ENCODE data around the gene FCHSD2.

Gene FCHSD2

DNA sequence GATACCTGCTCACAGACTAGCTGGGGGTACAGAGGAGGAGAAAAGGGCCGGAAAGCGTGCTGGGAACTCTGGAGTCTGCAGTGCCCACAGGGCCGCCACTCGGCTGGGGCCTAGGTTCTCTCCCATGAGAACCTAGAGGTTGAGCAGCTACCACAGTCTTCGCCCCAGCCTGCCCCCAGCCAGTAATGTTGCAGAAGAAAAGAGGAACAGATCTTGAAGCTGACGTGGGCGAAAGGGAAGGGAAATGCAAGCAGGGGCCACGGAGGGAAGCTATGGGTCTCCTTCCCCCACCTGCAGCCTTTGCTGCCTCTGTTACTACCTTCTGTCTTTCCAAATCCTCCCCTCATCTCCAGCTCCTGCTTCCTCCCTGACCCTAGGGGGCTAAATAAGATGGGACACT lies 47.2 kb upstream of the FCHSD2 start:
- TF ChIP-seq FOXP2 (optimal IDR thresholded peaks at IDR 0.05; ENCODE audit: borderline replicate concordance, extremely low read depth, extremely low read length, insufficient read depth) = no peak
- no peak for TF ChIP-seq SIN3A (IDR thresholded peaks at IDR 0.05; ENCODE audit: borderline replicate concordance, insufficient read depth, low read length)
- TF ChIP-seq TAF1 (IDR thresholded peaks at IDR 0.05; ENCODE audit: borderline replicate concordance, insufficient read depth, low read length) = no peak
- TF ChIP-seq, protein P1, sequence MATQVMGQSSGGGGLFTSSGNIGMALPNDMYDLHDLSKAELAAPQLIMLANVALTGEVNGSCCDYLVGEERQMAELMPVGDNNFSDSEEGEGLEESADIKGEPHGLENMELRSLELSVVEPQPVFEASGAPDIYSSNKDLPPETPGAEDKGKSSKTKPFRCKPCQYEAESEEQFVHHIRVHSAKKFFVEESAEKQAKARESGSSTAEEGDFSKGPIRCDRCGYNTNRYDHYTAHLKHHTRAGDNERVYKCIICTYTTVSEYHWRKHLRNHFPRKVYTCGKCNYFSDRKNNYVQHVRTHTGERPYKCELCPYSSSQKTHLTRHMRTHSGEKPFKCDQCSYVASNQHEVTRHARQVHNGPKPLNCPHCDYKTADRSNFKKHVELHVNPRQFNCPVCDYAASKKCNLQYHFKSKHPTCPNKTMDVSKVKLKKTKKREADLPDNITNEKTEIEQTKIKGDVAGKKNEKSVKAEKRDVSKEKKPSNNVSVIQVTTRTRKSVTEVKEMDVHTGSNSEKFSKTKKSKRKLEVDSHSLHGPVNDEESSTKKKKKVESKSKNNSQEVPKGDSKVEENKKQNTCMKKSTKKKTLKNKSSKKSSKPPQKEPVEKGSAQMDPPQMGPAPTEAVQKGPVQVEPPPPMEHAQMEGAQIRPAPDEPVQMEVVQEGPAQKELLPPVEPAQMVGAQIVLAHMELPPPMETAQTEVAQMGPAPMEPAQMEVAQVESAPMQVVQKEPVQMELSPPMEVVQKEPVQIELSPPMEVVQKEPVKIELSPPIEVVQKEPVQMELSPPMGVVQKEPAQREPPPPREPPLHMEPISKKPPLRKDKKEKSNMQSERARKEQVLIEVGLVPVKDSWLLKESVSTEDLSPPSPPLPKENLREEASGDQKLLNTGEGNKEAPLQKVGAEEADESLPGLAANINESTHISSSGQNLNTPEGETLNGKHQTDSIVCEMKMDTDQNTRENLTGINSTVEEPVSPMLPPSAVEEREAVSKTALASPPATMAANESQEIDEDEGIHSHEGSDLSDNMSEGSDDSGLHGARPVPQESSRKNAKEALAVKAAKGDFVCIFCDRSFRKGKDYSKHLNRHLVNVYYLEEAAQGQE (IDR thresholded peaks at IDR 0.05; ENCODE audit: insufficient read depth in 1 of 2, low read depth in 2 of 2, low read length in 2 of 2) = no peak
- no peak for TF ChIP-seq POLR2AphosphoS5 (IDR thresholded peaks at IDR 0.05; ENCODE audit: low read depth, low read length)

DNA sequence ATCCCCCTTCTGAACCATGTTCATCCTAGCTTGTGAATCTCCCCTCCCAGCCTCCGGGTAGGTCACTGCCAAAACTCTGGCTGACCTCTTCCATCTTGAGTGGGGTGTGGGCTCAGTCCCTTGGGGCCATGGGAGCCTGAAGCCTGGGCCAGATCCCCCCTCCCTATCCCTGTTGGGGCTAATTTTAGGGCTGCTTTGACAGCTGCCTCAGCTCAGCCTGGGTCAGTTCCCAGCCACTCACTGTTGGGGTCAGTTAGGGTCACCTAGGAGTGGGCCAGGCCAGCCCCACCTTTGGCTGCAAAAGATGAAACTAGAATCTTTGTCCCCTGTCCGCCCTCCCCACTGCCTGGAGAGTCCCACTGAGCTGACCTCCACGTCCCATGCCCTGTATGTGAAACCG lies 46.2 kb upstream of the FCHSD2 start:
- TF ChIP-seq SIN3A (IDR thresholded peaks at IDR 0.05; ENCODE audit: borderline replicate concordance, insufficient read depth, low read length) (no peak), FOXP2 (optimal IDR thresholded peaks at IDR 0.05; ENCODE audit: borderline replicate concordance, extremely low read depth, extremely low read length, insufficient read depth) (no peak), POLR2AphosphoS5 (IDR thresholded peaks at IDR 0.05; ENCODE audit: low read depth, low read length) (no peak), TAF1 (IDR thresholded peaks at IDR 0.05; ENCODE audit: borderline replicate concordance, insufficient read depth, low read length) (no peak)
- TF ChIP-seq, protein P1 (IDR thresholded peaks at IDR 0.05; ENCODE audit: insufficient read depth in 1 of 2, low read depth in 2 of 2, low read length in 2 of 2) = no peak

DNA sequence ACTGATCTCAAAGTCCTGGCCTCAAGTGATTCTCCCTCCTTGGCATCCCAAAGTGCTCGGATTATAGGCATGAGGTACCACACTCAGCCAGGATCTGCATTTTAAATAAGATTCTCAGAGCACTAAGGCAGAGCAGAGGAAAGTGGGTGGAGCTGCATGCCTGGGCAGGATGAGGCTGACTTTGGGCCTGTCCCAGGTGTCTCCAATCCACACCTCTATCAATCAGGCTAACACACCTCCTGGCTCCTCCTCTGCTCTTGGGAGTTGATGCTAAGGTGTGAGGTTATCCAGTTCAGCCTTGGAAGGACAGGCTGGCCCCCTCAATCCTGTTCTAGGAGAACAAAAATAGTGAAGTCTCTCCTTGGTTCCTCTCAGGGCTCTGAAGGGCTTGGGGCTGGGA lies 45.7 kb upstream of the FCHSD2 start:
- TF ChIP-seq TAF1 (IDR thresholded peaks at IDR 0.05; ENCODE audit: borderline replicate concordance, insufficient read depth, low read length) = no peak

DNA sequence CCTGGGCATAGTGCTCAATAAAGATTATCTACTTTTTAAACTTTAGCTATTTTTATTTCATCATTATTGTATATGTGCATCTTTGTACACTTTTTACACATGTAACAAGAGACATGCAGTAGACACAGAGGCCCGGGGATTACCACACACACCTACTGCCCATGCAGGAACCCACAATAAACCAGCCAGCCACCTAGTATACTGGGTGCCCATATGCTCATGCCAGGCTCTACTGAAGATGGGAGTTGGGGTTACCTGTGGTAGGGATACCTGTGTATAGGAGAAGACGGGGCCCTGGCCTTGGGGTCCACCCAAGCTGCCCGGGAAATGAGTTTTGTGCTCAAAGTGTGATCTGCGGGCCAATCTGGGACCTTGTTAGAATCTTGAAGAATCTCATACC lies 44.8 kb upstream of the FCHSD2 start:
- TF ChIP-seq FOXP2 (optimal IDR thresholded peaks at IDR 0.05; ENCODE audit: borderline replicate concordance, extremely low read depth, extremely low read length, insufficient read depth) = no peak
- no peak for TF ChIP-seq POLR2AphosphoS5 (IDR thresholded peaks at IDR 0.05; ENCODE audit: low read depth, low read length)
- TF ChIP-seq, protein P1 (IDR thresholded peaks at IDR 0.05; ENCODE audit: insufficient read depth in 1 of 2, low read depth in 2 of 2, low read length in 2 of 2) = no peak
- TF ChIP-seq TAF1 (IDR thresholded peaks at IDR 0.05; ENCODE audit: borderline replicate concordance, insufficient read depth, low read length) = no peak
- no peak for TF ChIP-seq SIN3A (IDR thresholded peaks at IDR 0.05; ENCODE audit: borderline replicate concordance, insufficient read depth, low read length)

DNA sequence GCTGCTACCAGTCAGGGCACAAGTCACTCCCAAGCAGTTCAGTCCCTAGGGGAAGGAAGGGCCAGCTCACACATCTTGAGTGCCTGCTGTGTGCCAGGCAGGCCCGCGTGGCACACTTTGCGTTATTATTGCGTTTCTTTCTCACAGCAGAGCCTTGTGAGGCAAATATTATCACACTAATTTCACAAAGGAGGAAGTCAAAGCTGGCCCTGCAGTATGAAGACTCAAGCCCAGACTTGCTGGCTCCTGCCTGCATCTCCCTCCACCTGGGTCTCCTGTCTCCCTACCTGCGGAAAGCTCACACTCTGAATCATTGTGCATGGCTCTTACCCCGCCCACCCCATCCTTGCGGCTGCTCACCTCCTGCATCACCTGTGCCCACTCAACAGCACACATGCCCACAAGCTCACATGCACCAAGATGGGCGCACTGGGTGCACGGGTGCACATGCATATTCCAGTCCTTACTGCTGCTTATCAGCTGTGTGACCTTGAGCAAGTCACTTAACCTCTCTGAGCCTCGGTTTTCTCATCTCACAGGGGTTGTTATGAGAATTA lies 44.3 kb upstream of the FCHSD2 start:
- TF ChIP-seq TAF1 (IDR thresholded peaks at IDR 0.05; ENCODE audit: borderline replicate concordance, insufficient read depth, low read length) (no peak), SIN3A (IDR thresholded peaks at IDR 0.05; ENCODE audit: borderline replicate concordance, insufficient read depth, low read length) (no peak), FOXP2 (optimal IDR thresholded peaks at IDR 0.05; ENCODE audit: borderline replicate concordance, extremely low read depth, extremely low read length, insufficient read depth) (no peak), POLR2AphosphoS5 (IDR thresholded peaks at IDR 0.05; ENCODE audit: low read depth, low read length) (no peak)
- TF ChIP-seq, protein P1 (IDR thresholded peaks at IDR 0.05; ENCODE audit: insufficient read depth in 1 of 2, low read depth in 2 of 2, low read length in 2 of 2) = no peak

Measured in PFSK-1 (cell line).